Activated CD4-positive, alpha-beta T cell treated with anti-CD3 and anti-CD28 coated beads, Interleukin-2, amount 50 U/mL, for 1 hour (primary cell): ENCODE results near the gene SPEM1.

Experiments used
- DNase-seq: peaks from one replicate; pipeline ENCODE4 v3.0.0-alpha.2; 2020

Gene SPEM1

DNA sequence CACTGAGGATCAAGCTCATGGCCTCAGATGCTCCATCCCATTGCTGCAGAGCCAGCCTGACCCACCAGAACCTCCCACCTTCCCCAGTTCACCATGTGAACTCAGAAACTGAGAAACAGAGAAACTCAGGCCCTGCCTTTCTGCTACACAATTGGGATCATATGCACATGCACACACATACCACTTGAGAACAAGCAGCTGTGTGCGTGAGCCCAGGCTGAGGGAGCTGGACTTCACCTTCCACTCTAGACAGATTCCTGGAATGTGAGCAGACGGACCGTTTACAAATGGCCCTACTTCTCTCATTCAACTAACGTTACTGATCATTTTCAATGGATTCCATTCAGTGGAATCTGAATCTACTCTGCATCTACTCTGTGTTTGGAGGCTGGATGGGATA lies 3.6 kb downstream of the SPEM1 start:
- no peak for DNase-seq

DNA sequence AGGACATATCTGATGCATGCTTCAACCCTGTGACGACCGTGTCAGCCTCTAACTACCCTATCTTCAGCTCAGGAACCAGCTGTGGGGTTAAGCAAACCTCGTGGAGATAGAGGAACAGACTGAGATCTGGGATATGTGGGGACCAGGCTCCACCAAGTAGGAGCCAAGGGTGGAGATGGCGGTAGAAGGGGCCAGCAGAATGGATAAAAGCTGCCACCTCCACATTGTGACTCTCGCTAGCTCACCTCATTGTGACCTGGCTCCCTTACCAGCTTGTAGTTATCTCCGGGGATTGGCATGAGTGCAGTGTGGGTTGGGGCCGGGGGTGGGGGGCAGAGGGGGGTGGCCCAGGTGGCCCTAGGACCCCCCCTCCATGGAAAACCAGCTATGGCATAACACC lies 5.2 kb downstream of the SPEM1 start, which contains the start of gene SPEM2:
TSS of gene SPEM2 (plus strand) at position 301 of the 400 bp plus-strand sequence. CDS start at position 374, 73 bp downstream.
- DNase-seq, result no peak

DNA sequence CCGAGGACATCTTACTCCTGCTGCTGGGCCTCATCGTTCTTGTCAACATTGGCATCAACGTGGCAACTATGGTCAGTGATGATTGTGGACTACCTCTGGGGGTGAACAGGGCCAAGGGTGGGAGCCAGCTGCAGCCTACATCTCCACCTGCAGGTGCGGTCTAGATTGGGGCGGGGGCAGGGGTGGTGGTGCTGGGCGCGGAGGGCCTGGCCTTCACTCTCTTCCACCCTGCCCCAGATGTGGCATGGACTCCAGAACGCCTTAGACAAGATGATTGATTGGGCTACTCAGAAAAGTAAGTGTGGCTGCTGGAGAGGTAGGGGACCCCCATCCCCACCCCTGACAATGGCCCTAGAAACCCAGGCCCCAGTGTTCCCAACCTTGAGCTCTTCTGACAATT lies 5.6 kb downstream of the SPEM1 start:
- DNase-seq, result no peak

DNA sequence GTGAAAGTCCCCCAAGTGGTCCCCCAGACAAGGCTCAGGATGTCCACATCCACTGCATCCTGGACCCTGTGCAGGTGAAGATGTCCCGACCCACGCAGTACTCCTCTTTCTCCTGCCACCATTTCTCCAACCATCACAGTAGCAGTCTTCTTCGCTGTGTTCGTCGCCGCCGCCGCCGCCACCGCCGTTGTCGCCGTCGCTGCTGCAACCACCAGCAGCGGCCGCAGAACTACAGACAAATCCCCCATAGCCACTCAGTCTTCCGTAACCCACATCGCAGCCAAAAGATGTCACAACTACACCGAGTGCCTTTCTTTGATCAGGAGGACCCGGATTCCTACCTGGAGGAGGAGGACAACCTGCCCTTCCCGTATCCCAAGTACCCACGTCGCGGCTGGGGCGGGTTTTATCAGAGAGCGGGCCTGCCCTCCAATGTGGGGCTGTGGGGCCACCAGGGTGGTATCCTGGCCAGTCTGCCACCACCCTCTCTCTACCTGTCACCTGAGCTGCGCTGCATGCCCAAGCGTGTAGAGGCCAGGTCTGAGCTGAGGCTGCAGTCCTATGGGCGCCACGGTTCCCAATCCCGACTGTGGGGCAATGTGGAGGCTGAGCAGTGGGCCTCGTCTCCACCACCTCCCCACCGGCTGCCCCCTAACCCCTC lies 6.2 kb downstream of the SPEM1 start:
- no peak for DNase-seq

DNA sequence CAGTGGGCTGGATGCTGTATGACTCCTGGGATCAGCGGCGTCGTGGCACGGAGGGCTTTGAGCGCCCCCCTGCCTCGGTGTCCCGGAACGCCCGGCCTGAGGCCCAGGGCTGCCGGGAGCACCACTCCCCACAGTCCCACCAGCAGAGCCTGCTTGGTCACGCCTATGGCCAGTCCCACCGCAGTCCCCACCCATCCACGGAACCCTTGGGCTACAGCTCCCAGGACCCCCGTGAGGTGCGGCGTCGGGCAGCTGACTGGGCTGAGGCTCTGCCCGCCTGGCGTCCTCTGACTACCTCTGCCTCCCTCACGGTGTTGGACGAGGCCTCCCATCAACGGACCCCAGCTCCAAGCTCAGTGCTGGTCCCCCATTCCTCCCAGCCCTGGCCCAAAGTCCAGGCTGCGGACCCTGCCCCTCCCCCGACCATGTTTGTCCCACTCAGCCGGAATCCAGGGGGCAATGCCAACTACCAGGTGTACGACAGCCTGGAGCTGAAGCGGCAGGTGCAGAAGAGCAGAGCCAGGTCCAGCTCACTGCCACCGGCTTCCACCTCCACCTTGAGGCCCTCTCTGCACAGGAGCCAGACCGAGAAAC lies 6.9 kb downstream of the SPEM1 start:
- DNase-seq, result no peak

DNA sequence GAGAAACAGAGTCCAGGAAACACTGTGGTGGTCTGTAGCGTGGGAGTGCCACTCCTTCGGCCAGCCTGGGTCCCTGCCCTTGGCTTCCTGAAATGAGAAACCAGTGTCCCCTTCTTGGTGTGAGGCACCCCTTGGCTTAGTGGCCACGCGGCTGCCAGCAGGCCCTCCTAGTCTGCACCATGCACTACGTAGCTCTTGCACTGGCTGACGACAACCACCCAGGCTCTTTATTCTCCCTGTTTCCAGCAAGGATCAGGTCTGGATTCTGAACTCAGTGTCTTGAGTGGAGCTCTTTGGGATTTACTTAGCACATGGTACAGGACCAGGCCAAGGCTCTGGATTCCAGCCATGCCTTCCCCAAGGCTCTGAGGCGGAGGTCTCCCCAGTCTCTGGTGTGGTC lies 7.4 kb downstream of the SPEM1 start:
- no peak for DNase-seq

DNA sequence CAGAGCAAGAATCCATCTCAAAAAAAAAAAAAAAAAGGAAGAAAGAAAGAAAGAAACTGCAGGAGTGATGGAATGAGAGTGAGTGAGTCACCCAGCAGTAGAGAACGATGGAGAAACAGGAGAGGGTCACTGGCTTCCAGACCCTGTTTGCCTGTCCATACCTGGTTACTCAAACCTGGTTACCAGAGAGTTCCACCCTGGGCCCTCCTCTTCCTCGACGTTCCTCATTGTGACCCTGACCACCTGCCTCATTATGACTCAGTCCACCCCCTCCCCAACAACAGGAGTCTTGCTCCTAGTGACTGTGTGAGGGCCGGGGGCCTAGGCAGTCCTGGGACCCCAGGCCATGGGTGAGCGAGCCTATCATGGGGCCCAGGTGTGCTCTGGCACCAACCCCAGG lies 8.4 kb downstream of the SPEM1 start, which contains the start of gene SPEM3:
TSS of gene SPEM3 (plus strand) at position 301 of the 400 bp plus-strand sequence. CDS start at position 347, 46 bp downstream.
- DNase-seq, result no peak

DNA sequence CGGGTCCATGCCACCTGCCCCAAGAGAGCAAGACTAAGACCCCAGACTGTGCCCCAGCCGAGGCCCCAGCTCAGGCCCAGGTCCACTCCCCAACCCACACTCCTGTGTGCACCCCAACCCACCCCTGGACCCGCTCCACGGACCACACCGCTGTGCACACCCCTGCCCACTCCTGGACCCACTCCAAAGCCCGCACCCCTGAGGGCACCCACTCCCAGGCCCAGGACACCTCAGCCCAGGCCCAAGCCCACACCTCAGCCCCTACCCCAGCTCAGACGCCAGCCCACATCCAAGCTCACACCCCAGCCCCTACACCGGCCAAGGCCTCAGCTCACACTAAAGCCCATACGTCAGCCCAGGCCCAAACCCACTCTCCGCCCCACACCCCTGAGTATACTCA lies 9.6 kb downstream of the SPEM1 start:
- no peak for DNase-seq

DNA sequence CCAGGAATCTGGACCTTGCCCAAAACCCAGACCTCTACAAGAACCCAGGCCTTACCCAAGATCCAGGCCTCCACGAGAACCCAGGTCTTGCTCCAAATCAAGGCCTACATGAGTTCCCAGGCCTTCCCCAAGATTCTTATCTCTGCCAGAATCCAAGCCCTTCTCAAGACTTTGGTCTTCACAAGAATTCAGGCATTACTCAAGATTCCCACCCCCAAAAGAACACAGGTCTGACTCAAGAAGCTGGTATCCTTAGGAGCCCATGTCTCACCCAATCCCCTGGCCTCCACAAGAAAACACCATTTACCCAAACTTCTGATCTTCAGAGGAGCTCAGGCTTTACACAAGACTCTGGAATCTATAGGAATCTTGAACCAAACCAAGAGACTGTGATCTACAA lies 11.1 kb downstream of the SPEM1 start:
- no peak for DNase-seq

DNA sequence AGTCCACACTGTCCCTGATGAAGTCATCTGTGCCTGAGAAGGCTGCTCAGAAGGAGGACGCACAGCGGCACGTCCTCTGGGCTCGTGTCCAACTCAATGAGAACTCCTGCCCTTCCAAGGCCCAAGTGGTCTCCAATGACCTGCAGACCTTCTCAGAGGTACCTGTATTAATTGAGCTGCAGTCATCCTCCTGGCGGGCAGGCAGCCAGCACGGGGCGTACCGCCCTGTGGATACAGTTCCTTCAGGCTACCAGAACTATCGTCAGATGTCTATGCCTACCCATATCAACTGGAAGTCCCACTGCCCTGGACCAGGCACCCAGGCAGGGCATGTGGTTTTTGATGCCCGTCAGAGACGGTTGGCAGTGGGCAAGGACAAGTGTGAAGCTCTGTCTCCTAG lies 12.2 kb downstream of the SPEM1 start:
- no peak for DNase-seq

DNA sequence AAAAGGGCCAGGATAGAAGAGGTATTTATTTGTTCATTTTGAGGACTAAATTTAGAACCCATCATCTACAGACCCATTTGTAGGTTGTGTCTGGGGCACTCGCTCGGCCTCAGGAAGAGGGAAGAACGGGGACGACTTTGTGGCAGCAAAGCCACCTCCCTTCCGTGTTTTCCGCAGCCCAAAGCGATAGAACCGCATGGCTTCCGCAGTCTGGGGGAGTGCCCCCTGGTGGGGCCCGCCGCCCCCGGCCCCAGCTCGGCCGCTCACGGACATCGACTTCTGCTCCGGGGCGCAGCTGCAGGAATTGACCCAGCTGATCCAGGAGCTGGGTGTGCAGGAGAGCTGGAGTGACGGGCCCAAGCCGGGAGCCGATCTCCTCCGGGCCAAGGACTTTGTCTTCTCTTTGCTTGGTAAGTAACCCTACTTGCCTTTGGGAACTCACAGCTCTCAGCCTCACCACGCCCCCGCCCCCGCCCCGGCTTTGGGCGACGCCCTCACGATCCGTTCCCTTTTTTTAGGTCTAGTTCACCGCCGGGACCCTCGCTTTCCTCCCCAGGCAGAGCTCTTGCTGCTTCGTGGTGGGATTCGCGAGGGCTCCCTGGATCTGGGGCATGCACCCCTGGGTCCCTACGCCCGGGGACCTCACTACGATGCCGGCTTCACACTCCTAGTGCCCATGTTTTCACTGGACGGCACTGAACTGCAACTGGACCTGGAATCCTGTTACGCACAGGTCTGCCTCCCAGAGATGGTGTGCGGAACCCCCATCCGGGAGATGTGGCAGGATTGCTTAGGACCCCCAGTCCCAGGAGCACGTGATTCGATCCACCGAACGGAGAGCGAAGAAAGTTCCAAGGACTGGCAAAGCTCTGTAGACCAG lies 15.8 kb downstream of the SPEM1 start:
- DNase-seq, result peak; percentile 47

DNA sequence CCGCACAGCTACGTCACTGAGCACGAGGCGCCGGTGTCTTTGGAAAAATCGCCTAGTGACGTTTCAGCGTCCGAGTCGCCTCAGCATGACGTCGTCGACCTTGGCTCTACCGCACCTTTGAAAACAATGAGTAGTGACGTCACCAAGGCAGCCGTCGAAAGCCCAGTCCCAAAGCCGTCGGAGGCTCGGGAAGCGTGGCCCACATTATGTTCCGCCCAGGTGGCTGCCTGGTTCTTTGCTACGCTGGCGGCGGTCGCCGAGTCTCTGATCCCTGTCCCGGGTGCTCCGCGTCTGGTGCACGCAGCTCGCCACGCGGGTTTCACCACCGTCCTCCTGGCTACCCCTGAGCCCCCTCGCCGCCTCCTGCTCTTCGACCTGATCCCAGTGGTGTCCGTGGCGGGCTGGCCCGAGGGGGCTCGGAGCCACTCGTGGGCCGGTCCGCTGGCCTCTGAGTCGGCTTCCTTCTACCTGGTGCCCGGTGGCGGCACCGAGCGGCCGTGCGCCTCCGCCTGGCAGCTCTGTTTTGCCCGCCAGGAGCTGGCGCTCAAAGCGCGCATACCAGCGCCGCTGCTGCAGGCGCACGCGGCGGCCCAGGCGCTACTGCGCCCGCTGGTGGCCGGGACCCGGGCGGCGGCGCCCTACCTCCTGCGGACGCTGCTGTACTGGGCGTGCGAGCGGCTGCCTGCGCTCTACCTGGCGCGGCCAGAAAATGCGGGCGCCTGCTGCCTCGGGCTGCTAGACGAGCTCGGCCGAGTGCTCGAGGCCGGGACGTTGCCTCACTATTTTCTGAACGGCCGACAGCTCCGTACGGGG lies 16.6 kb downstream of the SPEM1 start:
- DNase-seq, result peak; percentile 79

DNA sequence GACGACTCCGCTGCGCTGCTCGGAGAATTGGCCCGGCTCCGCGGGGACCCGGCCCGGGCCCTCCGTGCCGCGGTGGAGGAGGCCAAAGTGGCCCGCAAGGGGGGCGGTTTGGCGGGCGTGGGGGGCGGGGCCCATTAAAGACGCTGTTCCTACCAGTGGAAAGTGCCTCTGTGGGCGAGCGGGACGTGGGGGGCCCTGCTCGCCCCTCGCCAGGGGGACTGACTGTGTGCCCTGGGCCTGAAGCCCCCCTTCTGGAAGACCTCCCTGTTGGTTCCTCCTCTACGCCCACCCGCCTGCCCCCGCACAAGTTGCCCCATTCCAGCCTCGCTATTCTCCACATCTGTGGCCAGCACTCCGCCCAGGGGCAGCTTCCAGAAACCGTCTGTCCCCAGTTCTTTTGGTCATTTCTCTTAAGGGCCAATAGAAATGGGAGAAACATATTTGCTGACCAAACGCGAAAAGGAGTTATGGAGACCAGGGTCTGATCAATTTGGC lies 17.3 kb downstream of the SPEM1 start:
- no peak for DNase-seq

DNA sequence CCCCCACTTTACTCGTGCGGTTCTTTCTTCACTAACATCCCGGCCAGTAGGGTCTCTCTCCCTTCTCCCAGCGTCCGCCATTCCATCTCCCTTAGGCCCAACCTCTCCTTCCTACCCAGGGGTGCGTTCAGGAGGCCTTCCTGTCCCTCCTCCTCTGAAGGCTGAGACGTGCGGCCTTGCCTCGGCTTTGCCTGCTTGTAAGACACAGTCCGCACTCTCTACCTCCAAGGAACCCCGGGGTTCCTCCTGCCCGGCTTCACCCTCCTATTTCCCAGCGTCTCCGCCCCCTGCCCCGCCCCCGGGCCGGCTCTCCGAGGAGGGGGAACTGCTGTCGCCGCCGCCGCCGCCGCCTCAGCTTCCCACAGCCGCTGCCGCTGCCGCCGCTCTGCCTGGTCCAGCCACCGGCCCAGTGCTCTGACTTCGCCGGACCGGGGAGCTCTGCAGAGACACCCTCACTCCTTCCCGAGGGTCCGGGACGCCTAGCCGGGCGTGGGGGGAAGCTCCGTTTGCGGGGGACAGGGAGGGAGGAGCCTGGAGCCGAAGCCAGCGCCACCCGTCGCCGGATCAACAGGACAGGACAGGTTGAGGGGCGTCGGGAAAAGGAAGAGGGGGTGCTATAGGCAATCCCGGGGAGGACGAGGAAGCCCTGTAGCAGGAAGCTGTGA lies 18.0 kb downstream of the SPEM1 start:
- peak; percentile 57 for DNase-seq

DNA sequence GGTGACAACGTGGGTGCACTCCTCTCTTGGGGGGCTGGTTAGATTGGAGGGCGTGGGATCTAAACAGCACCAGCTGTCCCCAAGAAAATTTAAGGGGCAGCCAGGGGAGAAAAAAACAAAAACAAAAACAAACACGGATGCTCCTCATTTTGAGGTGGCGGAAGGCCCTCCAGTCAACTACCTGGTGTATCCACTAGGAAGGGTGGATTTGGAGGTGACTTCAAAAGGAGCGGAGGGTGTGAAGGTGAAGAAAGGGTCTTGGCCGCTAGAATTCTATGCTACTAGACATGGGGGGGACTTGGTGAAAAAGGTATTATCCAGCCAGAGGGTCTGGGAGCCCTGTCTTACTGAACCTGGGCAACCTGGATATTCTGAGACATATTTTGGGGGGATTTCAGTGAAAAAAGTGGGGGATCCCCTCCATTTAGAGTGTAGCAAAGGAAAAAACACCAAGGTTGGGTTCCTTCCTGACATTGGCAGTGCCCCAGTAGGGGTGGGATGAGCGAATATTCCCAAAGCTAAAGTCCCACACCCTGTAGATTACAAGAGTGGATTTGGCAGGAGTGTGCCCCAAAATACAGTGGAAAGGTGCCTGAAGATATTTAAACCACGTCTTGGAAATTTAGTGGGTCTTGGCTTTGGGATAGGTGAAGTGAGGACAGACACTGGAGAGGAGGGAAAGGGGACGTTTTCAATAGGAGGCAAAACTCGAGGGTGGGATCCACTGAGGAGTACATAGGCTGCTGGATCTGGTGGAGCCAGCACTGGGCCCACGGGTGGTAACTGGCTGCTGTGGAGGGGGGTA lies 18.7 kb downstream of the SPEM1 start:
- DNase-seq, result no peak

DNA sequence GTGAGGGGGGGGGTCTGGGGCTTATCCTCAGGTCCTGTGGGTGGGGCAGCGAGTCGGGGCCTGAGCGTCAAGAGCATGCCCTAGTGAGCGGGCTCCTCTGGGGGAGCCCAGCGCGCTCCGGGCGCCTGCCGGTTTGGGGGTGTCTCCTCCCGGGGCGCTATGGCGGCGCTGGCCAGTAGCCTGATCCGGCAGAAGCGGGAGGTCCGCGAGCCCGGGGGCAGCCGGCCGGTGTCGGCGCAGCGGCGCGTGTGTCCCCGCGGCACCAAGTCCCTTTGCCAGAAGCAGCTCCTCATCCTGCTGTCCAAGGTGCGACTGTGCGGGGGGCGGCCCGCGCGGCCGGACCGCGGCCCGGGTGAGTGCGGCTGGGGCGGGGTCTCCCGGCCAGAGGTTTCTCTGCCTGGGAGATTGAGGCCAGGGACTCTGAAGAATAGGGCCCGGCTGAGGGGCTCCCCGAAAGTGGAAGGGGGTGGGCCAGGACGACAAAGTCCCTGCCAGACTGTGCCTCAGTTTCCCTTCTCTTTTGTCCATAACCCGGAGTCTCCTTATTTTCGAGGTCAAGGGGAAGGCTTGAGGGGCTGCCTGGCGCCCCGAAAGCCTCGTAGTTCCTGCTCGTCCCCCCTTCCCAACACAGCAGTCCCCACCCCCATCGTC lies 19.5 kb downstream of the SPEM1 start, which contains the start of gene FGF11:
TSS of gene FGF11 (plus strand) at position 51 of the 651 bp plus-strand sequence. CDS start at position 160, 109 bp downstream.
- no peak for DNase-seq

DNA sequence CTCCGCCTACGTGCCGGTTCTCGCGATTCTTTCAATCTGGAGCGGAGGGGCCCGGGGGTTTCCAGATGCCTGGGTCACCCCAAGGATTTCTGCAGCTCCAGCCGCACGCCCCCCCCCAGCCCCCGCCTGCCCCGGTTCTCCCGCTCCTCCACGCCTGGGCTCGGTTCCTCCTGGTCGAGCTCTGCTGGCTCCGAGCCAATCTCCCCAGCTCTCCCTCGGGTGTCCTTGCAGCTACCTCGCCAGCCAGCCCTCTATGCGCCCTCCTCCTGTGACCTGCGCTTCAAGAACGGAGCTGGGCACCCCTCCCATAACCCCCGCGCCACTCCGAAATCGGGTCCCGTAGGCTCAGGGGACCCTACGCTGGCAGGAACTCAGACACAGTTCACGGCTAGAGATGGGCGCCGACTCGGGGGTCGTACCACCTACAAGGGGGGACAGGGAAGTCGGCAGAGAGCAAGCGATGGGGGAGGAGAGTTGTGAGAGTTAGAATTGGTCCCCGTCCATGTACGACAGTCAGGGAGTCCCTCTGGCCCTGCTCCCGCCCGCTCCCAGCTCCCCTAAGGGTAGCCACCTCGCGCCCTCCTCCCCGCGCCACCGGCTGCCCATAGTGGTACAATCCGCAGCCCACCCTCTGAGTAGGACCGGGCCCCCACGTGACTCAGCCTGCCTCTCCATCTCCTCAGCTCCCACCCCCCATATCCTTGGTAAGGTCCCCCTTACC lies 20.1 kb downstream of the SPEM1 start:
- DNase-seq, result peak; percentile 12

DNA sequence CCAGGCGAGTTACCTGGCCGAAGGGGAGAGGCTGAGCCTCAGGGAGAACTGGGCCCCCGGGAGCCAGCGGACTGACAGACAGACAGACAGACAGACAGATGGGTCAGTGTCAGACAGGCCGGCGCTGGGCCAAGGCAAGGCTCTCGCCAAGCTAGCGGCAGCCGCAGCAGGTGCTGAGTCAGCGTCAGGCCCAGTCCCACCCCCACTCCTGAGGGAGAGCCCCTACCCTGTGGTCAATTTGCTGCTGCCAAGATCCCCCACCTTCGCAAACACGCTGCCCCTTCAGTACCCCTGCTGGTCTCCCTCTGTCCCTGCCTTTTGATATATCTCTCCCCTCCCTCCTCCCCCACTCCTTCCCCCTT lies 20.7 kb downstream of the SPEM1 start:
- no peak for DNase-seq

DNA sequence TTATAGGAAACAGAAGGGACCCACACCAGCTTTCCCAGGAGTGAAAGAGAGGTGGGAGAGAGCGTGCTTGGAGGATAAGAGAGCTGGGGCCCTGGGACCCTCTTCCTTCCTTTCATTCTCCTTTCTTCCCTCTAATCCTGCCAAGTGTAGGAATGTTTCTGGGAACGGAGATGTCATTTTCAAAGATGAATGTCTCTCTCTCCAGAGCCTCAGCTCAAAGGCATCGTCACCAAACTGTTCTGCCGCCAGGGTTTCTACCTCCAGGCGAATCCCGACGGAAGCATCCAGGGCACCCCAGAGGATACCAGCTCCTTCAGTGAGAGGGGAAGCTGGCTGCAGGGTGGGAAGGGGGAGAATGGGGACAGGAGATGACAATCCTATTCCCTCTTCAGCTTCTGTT lies 21.1 kb downstream of the SPEM1 start:
- DNase-seq, result no peak

DNA sequence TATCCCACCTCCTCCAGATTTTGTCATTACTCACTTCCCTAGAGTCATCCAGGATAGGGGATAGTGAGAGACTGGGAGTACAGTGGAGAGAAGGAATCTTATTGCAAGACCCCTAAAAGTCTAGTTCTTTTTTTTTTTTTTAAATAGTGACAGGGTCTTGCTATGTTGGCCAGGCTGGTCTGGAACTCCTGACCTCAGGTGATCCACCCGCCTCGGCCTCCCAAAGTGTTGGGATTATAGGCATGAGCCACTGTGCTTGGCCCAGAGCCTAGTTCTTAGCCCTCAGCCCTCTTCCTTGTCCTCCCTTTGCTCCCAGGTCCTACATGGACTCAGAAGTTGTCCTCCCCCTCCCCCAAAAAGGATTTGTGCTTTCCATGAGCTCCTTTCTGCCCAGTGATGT lies 22.0 kb downstream of the SPEM1 start:
- DNase-seq, result no peak
